Measurements from ENCODE around the gene DGKI. TPM values are rescaled to one million over a fixed set of nuclear protein-coding genes. Genes with fewer than 3 reads are reported as not detected.

The DGKI gene
- total RNA-seq, 1 donor from 2014 or later = 5.5 TPM

DNA sequence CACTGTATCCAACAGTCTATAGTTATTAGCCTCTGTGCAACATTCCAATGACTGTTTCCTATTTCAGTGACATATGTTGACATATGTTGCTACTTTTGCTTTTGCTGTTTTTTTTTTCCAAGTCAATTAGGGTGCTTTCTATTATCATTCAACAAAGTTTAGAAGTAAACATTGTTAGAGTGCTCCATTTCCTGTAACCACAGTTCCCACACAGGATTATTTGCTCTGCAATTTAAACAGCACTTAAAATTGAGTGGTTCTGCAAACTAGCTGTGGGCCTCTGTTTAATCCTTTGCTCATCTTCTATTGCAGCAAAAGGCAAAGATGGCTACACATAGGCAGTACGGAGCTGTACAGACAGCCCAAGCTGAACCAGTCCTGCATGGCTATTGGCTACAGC lies 456.7 kb downstream of the DGKI start:
- Mint-ChIP-seq H3K27me3 (ENCODE audit: insufficient read depth, low read depth) (no peaks in the 10 kb centered on the region), H3K36me3 (peaks cover 21% of the 10 kb centered on the region), H3K4me1 (peaks cover 19% of the 10 kb centered on the region), H3K9me3 (peaks cover 25% of the 10 kb centered on the region), H3K4me3 (no peak overlapping the region), H3K27ac (no peak overlapping the region)
- Histone ChIP-seq H3K9ac (no peak overlapping the region), H2AFZ (replicated peaks) (no peak overlapping the region), H3K27ac (no peak overlapping the region), H3K4me2 (no peak overlapping the region), H3K36me3 (no peaks in the 10 kb centered on the region), H4K20me1 (ENCODE audit: low read depth) (no peaks in the 10 kb centered on the region), H3K9me3 (ENCODE audit: low read depth) (no peaks in the 10 kb centered on the region), H3K4me1 (no peaks in the 10 kb centered on the region), H3K4me3 (no peak overlapping the region), H3F3A (ENCODE audit: low read depth) (no peaks in the 10 kb centered on the region), H3K79me2 (ENCODE audit: low read depth) (no peaks in the 10 kb centered on the region), H3K27me3 (no peaks in the 10 kb centered on the region)
- TF ChIP-seq EZH2phosphoT487 (IDR thresholded peaks at IDR 0.05) (no peak), EZH2 (IDR thresholded peaks at IDR 0.05) (no peak)
- TF ChIP-seq, protein P1, sequence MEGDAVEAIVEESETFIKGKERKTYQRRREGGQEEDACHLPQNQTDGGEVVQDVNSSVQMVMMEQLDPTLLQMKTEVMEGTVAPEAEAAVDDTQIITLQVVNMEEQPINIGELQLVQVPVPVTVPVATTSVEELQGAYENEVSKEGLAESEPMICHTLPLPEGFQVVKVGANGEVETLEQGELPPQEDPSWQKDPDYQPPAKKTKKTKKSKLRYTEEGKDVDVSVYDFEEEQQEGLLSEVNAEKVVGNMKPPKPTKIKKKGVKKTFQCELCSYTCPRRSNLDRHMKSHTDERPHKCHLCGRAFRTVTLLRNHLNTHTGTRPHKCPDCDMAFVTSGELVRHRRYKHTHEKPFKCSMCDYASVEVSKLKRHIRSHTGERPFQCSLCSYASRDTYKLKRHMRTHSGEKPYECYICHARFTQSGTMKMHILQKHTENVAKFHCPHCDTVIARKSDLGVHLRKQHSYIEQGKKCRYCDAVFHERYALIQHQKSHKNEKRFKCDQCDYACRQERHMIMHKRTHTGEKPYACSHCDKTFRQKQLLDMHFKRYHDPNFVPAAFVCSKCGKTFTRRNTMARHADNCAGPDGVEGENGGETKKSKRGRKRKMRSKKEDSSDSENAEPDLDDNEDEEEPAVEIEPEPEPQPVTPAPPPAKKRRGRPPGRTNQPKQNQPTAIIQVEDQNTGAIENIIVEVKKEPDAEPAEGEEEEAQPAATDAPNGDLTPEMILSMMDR (IDR thresholded peaks at IDR 0.05) = no peak
- DNase-seq (ENCODE audit: low spot score) = no peak

DNA sequence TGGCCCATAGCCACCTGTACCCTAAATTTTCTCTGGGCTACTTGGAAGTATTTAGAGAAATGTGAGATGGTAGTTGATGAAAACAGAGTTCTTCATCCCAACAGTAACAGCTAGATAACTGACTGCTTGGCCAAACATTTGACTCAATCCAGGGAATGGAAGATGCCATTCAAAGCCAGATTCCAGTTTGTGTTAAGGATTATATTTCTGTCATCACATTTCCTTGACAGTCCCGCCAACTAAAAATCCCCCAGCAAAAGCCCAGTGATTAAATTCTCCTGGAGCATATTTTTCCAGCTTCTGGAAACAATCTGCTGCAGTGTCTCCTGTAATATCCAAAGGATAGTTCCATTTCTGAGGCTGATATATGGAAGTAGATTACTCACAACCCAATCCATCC lies 457.9 kb downstream of the DGKI start:
- H3K79me2 ChIP-seq (ENCODE audit: low read depth) = no peaks in the 10 kb centered on the region
- H3K4me1 ChIP-seq = no peaks in the 10 kb centered on the region
- H3K4me3 ChIP-seq = no peak overlapping the region
- peaks cover 29% of the 10 kb centered on the region for H3K4me1 Mint-ChIP-seq
- no peak overlapping the region for H3K9ac ChIP-seq
- H3K4me3 Mint-ChIP-seq = no peak overlapping the region
- no peak overlapping the region for H3K27ac ChIP-seq
- peaks cover 20% of the 10 kb centered on the region for H3K9me3 Mint-ChIP-seq
- no peak for DNase-seq (ENCODE audit: low spot score)
- no peaks in the 10 kb centered on the region for H4K20me1 ChIP-seq (ENCODE audit: low read depth)
- H3K36me3 ChIP-seq = no peaks in the 10 kb centered on the region
- H3K27me3 ChIP-seq = no peaks in the 10 kb centered on the region
- no peaks in the 10 kb centered on the region for H3K27me3 Mint-ChIP-seq (ENCODE audit: insufficient read depth, low read depth)
- no peaks in the 10 kb centered on the region for H3F3A ChIP-seq (ENCODE audit: low read depth)
- H3K27ac Mint-ChIP-seq = no peak overlapping the region
- TF ChIP-seq EZH2 (IDR thresholded peaks at IDR 0.05) = no peak
- TF ChIP-seq, protein P1 (IDR thresholded peaks at IDR 0.05) = no peak
- TF ChIP-seq EZH2phosphoT487 (IDR thresholded peaks at IDR 0.05) = no peak
- no peak overlapping the region for H2AFZ ChIP-seq (replicated peaks)
- no peaks in the 10 kb centered on the region for H3K9me3 ChIP-seq (ENCODE audit: low read depth)
- no peak overlapping the region for H3K4me2 ChIP-seq
- peaks cover 16% of the 10 kb centered on the region for H3K36me3 Mint-ChIP-seq

DNA sequence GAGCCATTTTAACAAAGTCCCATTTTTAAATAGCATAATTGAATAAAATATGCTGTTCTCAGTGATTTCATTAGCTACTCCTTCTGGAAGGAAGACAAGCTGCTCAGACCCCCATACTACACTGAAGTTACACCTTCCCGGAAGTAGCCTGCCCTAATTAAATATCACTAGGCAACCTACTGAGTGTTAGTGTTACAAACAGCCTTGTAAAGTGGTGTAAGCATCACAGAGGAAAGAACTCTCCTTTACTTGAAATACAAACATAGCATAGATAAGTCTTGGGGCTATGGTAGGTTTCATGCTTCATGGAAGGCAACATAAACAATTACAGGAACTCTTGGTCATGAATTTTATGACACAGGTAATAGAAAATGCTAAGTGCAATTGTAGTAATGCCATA lies 459.8 kb downstream of the DGKI start:
- no peak for DNase-seq (ENCODE audit: low spot score)
- Histone ChIP-seq H3K79me2 (ENCODE audit: low read depth) (no peaks in the 10 kb centered on the region), H3K27ac (no peak overlapping the region), H3K4me1 (no peaks in the 10 kb centered on the region), H2AFZ (replicated peaks) (no peak overlapping the region), H3K9ac (no peak overlapping the region), H3K4me3 (no peak overlapping the region), H3K4me2 (no peak overlapping the region), H4K20me1 (ENCODE audit: low read depth) (no peaks in the 10 kb centered on the region), H3K36me3 (no peaks in the 10 kb centered on the region), H3K27me3 (no peaks in the 10 kb centered on the region), H3F3A (ENCODE audit: low read depth) (no peaks in the 10 kb centered on the region), H3K9me3 (ENCODE audit: low read depth) (no peaks in the 10 kb centered on the region)
- peaks cover 19% of the 10 kb centered on the region for H3K9me3 Mint-ChIP-seq
- no peak overlapping the region for H3K27ac Mint-ChIP-seq
- peaks cover 35% of the 10 kb centered on the region for H3K4me1 Mint-ChIP-seq
- H3K36me3 Mint-ChIP-seq = peaks cover 12% of the 10 kb centered on the region
- H3K4me3 Mint-ChIP-seq = no peak overlapping the region
- TF ChIP-seq, protein P1 (IDR thresholded peaks at IDR 0.05) = no peak
- TF ChIP-seq EZH2 (IDR thresholded peaks at IDR 0.05) = no peak
- no peak for TF ChIP-seq EZH2phosphoT487 (IDR thresholded peaks at IDR 0.05)
- H3K27me3 Mint-ChIP-seq (ENCODE audit: insufficient read depth, low read depth) = peaks cover 2% of the 10 kb centered on the region

Measured in neural progenitor cell (in vitro differentiated cells).